NCI-H1092 treated with DMSO at 0.1 percent for 48 hours (cell line): ENCODE results near the gene LPP.
"Not testable (repeated sequence)": the region's sequence is repeated elsewhere in the genome, so short reads cannot be mapped to it uniquely, and the experiment has no call there.

ENCODE experiments used
- DNase-seq: peaks from one replicate; lab custom pipeline; 2025; lab: John Stamatoyannopoulos, UW

The LPP gene

GRCh38 chr3:188680189-188680588 lies 526.2 kb downstream of the LPP start:
- DNase-seq: no peak

GRCh38 chr3:188680605-188681004 lies 526.6 kb downstream of the LPP start:
- DNase-seq: no peak

GRCh38 chr3:188682316-188682715 lies 528.4 kb downstream of the LPP start:
- DNase-seq: no peak

- DNase-seq: no peak
Measured at GRCh38 chr3:188683032-188683521, 529.1 kb downstream of the LPP start.

GRCh38 chr3:188684276-188684675 lies 530.3 kb downstream of the LPP start:
- DNase-seq: no peak

GRCh38 chr3:188685789-188686188 lies 531.8 kb downstream of the LPP start:
- no peak for DNase-seq

GRCh38 chr3:188686324-188686723 lies 532.4 kb downstream of the LPP start:
- no peak for DNase-seq

GRCh38 chr3:188687389-188687788 lies 533.4 kb downstream of the LPP start:
- DNase-seq: no peak

GRCh38 chr3:188689101-188689574 lies 535.2 kb downstream of the LPP start:
- no peak for DNase-seq

- no peak for DNase-seq
Measured at GRCh38 chr3:188690064-188690463, 536.1 kb downstream of the LPP start.

- DNase-seq: no peak
Measured at GRCh38 chr3:188691004-188691403, 537.0 kb downstream of the LPP start.

GRCh38 chr3:188691665-188692064 lies 537.7 kb downstream of the LPP start:
- no peak for DNase-seq

- DNase-seq: no peak
Measured at GRCh38 chr3:188692700-188693099, 538.7 kb downstream of the LPP start.

- no peak for DNase-seq
Measured at GRCh38 chr3:188693435-188693834, 539.5 kb downstream of the LPP start.

- DNase-seq: no peak
Measured at GRCh38 chr3:188695241-188695640, 541.3 kb downstream of the LPP start.

GRCh38 chr3:188697127-188697526 lies 543.2 kb downstream of the LPP start:
- no peak for DNase-seq

- DNase-seq: no peak
Measured at GRCh38 chr3:188698436-188698835, 544.5 kb downstream of the LPP start.

GRCh38 chr3:188700501-188700900 lies 546.5 kb downstream of the LPP start:
- DNase-seq: no peak

GRCh38 chr3:188700918-188701317 lies 547.0 kb downstream of the LPP start:
- DNase-seq: no peak

GRCh38 chr3:188701485-188701969 lies 547.6 kb downstream of the LPP start:
- DNase-seq: no peak

GRCh38 chr3:188702028-188702427 lies 548.1 kb downstream of the LPP start:
- not testable (repeated sequence) for DNase-seq

- peak; percentile 2 for DNase-seq
Measured at GRCh38 chr3:188706176-188706575, 552.2 kb downstream of the LPP start.

- DNase-seq: no peak
Measured at GRCh38 chr3:188706599-188706998, 552.6 kb downstream of the LPP start.
